Esophagus squamous epithelium (tissue), 4 donors: Measurements from ENCODE around the gene ZFPM1.

Experiments used
- POLR2A ChIP-seq, 4 donors: fragments of 450-650 bp; IDR thresholded peaks; one replicate each; pipeline ENCODE4 v1.6.1; 2017; ENCODE audit warnings: antibody characterized with exemption in 4 of 4, mild to moderate bottlenecking in 4 of 4, moderate library complexity in 3 of 4
- TF ChIP-seq, protein P1 (sequence below), 6 experiments: fragments of 450-650 bp in 4 of 6; fragments of 200-600 bp in 2 of 6; sonication (generic) in 2 of 6; IDR thresholded peaks; one replicate each; pipeline ENCODE4 v1.5.1; 2016 to 2019; ENCODE audit warnings: antibody characterized with exemption in 6 of 6, mild to moderate bottlenecking in 4 of 6, moderate library complexity in 4 of 6

DNA sequence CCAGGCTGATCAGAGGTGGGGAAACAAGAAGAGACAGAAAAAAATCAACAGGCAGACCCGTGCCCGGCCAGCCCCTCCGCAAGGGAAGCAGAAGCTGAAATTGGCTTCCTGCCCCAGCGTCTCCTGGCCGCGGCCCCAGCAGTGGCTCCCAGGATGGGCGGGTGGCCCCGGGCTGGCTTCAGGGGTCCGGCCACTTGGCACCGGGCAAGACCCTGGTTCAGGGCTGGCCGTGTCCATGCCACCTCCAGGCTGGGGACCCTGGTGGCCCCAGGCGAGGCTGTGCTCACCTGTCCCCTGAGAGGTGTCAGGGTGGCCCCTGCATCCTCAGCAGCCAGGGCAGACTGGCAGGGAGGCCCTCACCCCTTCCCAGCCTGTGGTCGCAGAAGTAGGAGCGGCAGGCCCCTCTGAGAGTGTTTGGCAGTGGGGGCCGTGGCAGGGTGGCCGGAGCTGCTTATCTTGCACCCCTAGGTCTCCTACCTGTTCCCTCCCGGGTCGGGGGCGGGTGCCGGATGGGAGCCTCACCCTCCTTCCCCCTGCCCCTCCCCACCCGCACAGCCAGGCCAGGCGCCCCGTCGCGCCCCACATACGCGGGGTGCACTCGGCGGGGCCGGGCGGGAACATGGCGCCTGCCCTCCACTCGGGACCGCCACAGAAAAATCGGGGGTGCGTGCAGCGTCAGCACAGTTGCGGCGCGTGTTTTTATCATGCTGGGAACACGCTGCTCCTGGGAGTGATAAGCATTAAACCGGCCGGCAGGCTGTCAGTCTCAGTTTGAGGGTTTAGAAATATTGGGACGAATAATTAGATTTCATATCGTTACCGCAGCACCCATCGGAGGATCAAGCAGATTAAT is 70.5 kb downstream of the ZFPM1 start:
- TF ChIP-seq, protein P1, sequence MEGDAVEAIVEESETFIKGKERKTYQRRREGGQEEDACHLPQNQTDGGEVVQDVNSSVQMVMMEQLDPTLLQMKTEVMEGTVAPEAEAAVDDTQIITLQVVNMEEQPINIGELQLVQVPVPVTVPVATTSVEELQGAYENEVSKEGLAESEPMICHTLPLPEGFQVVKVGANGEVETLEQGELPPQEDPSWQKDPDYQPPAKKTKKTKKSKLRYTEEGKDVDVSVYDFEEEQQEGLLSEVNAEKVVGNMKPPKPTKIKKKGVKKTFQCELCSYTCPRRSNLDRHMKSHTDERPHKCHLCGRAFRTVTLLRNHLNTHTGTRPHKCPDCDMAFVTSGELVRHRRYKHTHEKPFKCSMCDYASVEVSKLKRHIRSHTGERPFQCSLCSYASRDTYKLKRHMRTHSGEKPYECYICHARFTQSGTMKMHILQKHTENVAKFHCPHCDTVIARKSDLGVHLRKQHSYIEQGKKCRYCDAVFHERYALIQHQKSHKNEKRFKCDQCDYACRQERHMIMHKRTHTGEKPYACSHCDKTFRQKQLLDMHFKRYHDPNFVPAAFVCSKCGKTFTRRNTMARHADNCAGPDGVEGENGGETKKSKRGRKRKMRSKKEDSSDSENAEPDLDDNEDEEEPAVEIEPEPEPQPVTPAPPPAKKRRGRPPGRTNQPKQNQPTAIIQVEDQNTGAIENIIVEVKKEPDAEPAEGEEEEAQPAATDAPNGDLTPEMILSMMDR (IDR thresholded peaks at IDR 0.05), result no peak
- no peak for TF ChIP-seq POLR2A (IDR thresholded peaks at IDR 0.05)
